ENCODE measurements around the gene RBM8A. TPM values are rescaled to one million over a fixed set of nuclear protein-coding genes. Genes with fewer than 3 reads are reported as not detected.
A peak's percentile ranks its signal among the peaks of the same experiment; 100 is the strongest.

Gene RBM8A
- total RNA-seq, 1 donor, result 111 TPM

DNA sequence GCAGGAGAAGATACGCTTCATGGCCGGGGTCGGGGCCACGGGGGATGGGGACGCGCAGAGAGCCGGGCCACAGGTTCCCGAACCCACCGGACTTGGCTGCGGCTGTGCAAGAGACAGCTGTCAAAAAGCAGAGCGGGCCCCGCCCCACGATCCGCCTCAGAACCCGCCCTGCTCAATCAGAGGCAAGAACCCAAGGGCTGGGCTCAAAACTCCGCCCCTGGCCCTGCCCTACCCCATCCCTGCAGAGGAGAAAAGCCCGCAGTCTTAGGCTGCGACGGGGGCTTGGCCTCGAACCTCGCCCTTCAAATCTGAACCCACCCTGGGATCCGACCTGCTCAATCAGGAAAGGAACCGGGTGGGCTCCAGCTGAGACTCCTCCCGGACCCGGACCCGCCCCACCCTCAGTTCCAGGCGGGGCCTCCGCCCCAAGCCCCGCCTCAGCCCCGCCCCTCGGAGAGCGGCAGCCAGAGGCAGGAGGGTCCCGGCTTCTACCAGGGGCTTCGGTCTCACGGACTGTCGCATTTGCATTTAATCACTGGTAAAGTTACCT, 41.5 kb downstream of the RBM8A start, which contains the start of gene ANKRD35:
ANKRD35 (minus strand) TSS at position 129 of the 550 bp plus-strand sequence; CDS start at position 21, 108 bp downstream.
- TF ChIP-seq, protein P1, sequence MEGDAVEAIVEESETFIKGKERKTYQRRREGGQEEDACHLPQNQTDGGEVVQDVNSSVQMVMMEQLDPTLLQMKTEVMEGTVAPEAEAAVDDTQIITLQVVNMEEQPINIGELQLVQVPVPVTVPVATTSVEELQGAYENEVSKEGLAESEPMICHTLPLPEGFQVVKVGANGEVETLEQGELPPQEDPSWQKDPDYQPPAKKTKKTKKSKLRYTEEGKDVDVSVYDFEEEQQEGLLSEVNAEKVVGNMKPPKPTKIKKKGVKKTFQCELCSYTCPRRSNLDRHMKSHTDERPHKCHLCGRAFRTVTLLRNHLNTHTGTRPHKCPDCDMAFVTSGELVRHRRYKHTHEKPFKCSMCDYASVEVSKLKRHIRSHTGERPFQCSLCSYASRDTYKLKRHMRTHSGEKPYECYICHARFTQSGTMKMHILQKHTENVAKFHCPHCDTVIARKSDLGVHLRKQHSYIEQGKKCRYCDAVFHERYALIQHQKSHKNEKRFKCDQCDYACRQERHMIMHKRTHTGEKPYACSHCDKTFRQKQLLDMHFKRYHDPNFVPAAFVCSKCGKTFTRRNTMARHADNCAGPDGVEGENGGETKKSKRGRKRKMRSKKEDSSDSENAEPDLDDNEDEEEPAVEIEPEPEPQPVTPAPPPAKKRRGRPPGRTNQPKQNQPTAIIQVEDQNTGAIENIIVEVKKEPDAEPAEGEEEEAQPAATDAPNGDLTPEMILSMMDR (IDR thresholded peaks at IDR 0.05; ENCODE audit: insufficient read depth, low read length), result no peak
- DNase-seq (ENCODE audit: low read depth), result no peak
- H3K4me3 ChIP-seq (ENCODE audit: low read depth, low read length), result peak within 1 kb of the TSS; percentile 75

DNA sequence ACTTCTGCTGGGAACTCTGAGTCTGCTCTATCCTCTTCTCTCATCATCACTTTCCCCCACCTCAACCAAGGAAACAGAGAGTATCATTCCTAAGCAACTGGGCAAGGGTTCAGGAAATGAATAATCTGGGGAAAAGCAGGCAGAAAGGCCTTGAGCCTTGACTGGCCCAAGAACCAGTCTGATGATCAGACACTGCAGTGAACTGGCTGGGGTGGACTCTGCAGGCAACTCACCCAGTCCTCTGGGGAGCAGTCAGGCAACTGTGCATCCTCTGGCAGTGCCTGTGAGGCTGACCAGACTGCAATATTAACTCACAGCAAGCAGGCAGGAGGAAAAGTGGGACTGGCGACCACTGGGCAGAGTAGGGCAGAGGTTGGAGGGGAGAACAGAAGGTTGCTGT, 42.6 kb downstream of the RBM8A start:
- peak overlapping the region; percentile 6 for H3K4me3 ChIP-seq (ENCODE audit: low read depth, low read length)
- TF ChIP-seq, protein P1 (IDR thresholded peaks at IDR 0.05; ENCODE audit: insufficient read depth, low read length), result no peak
- peak; percentile 68 for DNase-seq (ENCODE audit: low read depth)

- TF ChIP-seq, protein P1 (IDR thresholded peaks at IDR 0.05; ENCODE audit: insufficient read depth, low read length), result no peak
- no peak for DNase-seq (ENCODE audit: low read depth)
- no peak overlapping the region for H3K4me3 ChIP-seq (ENCODE audit: low read depth, low read length)
Measured at GRCh38 chr1:145879775-145880174, 47.5 kb downstream of the RBM8A start.

- H3K4me3 ChIP-seq (ENCODE audit: low read depth, low read length), result no peak overlapping the region
- TF ChIP-seq, protein P1 (IDR thresholded peaks at IDR 0.05; ENCODE audit: insufficient read depth, low read length), result no peak
- no peak for DNase-seq (ENCODE audit: low read depth)
Measured at GRCh38 chr1:145878724-145879123, 48.6 kb downstream of the RBM8A start.

DNA sequence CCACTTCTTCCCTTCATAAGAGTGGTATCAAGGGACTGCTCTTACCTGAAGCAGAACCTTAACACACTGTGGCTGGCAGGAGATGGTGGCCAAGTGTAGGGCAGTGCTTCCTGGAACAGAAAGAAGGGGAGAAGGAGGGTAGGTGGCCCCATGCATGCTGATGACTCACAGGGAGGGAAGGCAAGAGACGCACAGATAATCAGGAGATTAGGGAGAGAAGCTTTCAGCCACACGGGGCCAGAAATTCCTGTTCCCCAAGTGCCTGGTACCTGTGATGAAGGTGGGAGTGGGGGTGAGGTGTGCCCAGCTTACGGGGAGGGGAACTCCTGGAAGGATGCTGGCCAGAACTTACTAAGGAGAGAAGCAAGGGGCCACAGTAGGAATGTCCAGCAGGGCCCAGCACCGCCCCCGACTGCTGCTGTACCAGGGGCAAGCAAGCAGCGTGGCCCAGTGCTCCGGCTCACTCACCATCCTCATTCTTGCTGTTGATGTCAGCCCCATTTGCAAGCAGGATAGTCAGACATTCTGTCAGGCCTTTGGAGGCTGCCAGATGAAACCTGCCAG, 49.3 kb downstream of the RBM8A start:
- TF ChIP-seq, protein P1 (IDR thresholded peaks at IDR 0.05; ENCODE audit: insufficient read depth, low read length), result no peak
- DNase-seq (ENCODE audit: low read depth), result no peak
- H3K4me3 ChIP-seq (ENCODE audit: low read depth, low read length), result no peak overlapping the region

DNA sequence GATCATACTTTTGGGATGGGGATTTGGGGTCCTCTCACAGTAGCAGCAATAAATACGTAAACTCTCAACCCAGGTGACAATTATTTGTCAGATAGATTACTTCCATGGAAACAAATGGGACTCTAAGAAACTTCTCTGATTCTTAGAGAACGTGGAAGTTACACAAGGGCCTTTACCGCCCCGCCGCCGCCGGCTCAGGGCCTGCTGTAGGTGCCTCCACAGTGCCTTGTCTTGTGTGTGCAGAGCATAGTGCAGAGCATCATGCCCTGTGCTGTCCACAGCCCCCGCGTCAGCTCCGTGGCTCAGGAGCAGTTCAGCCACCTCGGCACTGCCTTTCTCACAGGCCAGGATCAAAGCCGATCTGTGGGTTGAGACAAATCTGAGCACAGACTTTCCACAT, 52.6 kb downstream of the RBM8A start:
- DNase-seq (ENCODE audit: low read depth), result no peak
- no peak overlapping the region for H3K4me3 ChIP-seq (ENCODE audit: low read depth, low read length)
- TF ChIP-seq, protein P1 (IDR thresholded peaks at IDR 0.05; ENCODE audit: insufficient read depth, low read length), result no peak

Data from fibroblast of the aortic adventitia (primary cell).